Measurements from ENCODE around the gene PKN1.
A peak's percentile ranks its signal among the peaks of the same experiment; 100 is the strongest.
"Not testable (repeated sequence)": the region's sequence is repeated elsewhere in the genome, so short reads cannot be mapped to it uniquely, and the experiment has no call there.

PKN1 gene

DNA sequence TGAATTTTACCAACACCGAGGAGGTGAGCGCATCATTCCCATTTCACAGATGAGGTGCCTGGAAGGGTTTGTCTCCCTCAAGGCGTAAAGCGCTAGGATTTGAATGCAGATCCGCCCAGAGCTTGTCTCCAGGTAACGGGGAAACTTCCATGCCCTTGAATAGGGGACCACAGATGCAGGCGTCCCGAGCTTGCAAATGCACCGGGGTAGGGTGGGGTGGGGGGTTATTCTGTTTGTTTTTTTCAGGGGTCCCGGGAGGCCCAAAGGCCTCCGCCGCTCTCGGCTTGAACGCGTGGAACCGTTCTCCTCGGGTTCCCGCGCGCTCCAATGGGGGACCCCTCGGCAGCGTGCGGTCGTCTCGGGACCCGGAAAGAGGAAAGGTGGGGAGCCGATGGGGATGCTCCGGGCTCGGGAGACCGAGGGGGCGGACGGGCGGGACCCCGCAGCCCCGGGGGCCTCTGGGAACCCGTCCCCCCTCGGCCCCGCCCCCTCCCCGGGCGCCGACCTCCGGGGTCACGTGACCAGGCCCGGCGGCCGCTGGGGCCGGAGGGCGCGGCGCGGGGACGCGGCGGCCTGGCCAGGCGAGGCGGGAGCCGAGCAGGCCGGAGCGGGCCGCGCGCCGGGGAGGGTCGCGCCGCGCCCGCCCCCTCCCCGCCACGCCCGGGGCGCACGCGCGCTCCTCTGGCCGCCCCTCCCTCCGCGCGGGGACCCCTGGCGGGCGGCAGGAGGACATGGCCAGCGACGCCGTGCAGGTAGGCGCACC is at the start of gene PKN1:
Gene PKN1, plus strand, starts transcription at position 516 of the 763 bp plus-strand sequence. Its CDS starts 216 bp downstream, at position 732.
- peak; percentile 84 for DNase-seq

DNA sequence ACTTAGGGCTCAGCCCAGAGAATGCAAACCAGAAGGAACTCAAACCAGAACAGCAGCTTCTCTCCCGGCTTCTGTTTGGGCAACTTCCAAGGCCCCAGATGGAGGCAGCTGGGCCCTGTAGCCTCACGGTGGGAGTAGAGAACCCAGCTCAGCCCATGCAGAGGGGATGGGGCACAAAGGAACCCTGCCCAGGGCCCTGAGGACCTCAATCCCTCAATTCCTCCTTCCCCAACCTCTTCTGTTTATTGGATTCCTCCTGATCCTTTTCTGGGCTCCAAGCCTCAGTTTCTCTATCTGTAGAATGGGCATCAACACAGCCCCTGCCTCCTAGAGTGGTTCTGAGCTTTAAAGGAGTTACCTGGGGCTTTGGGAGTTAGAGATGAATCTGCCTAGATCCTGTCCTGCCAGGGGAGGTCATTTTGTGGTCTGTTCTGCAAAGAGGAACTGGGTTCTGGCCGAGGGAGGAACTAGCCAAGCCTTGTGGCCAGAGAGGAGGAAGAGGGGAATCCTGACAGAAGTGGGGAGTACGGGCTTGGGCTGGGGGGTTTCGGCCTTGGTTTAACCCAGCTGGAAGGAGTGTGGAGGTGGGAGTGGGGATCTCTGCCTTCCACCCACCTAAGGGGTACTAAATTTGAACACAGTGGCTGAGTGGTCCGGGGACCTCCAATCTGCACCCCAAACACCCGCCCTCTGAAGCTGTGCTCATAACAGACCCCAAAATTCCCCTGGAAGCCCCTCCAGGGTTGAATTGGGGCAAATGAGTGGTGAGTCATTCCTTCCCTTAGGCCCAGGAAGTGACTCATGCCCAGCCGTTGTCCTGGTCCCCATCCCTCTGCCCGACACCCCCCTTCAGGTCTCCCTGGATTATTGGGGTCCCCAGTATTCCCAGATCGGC is 49.2 kb upstream of the PKN1 start:
- DNase-seq: peak; percentile 84

DNA sequence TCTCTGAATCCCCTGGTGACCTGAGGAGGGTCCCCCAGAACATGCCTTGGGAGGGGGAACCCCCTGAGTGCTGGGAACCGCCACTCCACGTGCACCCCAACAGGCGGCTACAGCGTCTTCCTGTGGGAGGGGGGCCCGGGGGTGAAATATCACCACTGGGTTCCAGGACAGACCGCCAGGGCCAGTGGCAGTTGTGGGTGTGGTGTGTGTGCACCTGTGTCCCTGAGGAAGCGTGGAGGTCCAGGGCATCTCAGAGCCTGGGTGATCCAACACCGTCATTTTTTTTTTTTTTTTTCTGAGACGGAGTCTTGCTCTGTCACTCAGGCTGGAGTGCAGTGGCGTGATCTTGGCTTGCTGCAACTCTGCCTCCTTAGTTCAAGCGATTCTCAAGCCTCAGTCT is 47.6 kb upstream of the PKN1 start:
- DNase-seq: no peak

DNA sequence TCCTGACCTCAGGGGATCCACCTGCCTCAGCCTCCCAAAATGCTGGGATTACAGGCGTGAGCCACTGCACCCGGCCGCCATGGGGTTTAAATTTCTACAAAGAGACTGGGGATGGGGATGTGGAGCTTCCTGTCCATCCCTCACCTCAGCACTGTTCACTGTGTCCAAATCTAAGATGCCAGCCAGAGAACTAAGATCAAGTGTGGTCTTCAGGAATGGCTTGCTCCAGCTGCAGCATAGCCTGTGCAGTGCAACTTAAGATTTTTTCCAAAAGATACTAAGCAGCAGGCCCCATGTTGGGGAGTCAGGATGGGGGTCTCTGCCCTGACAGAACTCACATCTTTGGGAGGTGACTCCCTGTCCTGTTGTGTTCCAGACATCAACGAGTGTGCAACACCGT is 42.6 kb upstream of the PKN1 start:
- no peak for DNase-seq

DNA sequence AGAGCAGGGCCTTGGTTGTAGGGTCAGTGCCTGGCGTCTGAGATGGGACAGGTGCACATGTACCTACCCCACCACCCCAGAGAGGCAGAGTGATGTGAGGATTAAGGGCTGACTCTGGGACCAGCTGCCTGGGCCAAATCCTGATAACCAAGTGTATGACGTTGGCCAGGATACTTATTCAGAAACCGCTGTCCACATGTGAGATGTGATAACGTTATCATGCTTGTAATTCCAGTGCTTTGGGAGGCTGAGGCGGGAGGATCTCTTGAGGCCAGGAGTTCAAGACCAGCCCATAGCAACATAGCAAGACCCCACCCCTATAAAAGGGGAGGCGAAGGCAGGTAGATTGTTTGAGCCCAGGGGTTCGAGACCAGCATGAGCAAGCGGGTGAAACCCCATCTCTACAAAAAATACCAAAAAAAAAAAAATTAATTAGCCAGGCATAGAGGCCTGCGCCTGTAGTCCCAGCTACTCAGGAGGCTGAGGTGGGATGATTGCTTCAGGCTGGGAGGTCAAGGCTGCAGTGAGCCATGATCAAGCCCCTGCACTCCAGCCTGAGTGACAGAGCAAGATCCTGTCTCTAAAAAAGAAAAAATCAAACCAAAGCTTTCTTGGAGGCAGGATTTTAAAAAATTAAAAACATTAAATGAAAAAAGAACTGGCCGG is 41.8 kb upstream of the PKN1 start:
- no peak for DNase-seq

DNA sequence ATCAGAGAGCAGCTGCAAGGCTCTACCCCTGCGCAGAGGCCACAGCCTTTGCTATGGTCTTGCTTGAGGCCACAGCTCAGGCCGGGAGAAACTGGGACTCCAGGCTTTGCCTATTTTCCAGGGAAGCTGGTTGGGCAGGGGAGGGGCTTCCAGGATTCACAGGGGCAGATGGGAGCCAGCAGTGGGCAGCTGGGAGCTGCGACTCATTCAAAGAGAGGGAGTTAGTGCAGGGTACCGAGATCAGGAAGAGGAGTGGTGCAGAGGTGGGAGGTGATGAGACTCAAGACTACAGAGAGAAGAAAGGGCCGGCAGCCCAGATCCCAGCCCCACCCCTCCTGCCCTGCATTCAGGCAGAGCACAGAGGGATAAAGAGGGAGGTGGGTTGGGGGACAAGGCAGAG is 39.8 kb upstream of the PKN1 start:
- DNase-seq: no peak

DNA sequence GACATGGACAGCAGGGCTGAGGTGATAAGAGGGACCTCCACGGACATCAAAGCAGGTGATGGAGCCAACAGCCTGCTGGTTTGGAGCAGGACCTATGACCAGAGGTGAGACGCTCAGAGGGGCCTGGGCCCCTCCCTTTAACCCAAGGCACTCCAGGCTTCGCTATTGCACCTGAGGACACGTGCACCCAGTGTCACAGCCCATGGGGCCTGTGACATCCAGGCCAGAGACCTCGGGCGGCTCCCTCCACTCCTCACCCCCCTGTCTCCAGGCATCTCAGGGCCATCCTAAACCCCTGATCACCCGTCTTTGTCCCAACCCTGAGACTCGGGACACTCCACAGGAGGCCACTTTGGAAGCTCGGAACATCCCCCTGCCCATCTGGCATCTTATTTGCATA is 38.9 kb upstream of the PKN1 start:
- no peak for DNase-seq

DNA sequence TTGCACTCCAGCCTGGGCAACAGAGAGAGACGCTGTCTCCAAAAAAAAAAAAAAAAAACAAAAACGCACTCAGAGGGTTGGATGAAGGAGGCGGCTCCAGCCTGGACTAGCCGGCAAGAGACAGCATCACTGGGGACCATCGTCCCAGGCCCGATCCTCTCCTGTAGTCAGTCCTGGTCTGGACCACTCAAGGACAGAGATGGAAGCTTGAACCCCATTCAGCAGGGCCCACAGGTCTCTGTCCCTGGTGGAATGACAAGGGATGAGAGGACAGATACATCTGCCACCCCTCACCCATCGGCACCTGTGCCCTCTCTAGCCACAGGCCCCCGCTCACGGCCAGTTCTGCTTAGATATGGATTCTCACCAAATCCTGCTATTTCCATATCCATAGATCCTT is 37.8 kb upstream of the PKN1 start:
- DNase-seq: no peak

DNA sequence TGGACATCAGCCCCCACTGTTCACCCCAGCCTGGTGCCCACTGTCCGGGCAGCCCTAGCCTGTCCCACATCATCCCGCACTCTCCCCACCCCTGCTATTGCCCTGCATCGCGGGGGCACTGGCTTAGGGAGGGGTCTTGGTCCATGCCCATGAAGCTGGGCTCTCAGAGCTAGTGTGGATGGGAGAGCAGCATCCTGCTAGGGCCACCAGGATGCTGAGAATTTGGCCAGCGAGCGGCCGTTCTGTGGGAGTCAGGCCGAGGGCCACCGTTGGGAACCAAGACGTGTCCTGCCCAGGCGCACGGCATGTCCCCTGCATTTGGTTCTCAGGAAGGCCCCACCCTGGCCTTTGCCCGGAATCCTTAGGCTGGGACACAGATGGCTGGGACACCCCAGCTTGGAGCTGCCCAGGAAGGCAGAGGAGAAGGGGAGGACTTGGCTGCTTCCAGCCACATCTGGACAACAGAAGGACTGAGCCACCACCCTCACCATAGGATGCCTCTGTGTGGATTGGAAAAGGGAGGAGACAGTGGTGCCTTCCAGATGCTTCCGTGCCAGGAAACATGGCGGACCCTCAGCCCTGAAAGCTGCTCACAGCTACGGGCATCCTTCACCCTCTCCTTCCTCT is 37.3 kb upstream of the PKN1 start:
- DNase-seq: no peak

DNA sequence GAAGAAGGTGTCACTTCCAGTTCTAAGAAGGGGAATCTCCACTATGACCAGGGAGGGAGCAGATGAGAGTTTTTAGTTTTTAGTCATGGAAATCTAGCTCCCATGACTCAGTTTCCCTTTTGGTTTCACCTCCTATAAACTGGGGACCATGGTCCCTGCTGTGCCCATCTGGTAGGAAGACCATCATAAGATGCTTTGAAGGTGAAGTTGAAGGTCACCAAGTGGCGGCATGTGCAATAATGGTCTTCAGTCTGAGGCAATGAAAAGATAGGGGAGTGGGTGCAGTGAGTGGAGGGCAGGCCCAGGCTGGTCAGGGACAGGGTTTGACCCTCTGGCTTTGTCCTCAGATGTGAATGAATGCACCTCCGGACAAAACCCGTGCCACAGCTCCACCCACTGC is 36.4 kb upstream of the PKN1 start:
- not testable (repeated sequence) for DNase-seq

DNA sequence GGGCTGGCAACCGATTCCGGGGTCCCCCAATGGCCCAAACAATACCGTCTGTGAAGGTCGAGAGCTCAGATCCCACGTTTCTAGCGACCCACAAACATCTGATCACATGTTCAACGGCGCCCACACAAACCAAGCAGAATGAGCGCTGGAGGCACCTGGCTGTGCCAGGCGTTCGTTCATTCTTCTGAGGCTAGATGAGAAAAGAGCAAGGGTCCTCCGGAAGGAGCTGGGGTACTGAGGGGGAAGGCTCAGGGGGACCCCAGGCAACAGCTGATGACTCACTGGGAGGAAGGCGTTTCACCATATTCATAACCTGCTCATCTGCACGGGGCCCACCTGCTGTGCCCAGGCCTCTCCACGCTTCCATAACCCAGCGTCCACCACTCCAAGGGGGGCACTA is 35.9 kb upstream of the PKN1 start:
- not testable (repeated sequence) for DNase-seq

DNA sequence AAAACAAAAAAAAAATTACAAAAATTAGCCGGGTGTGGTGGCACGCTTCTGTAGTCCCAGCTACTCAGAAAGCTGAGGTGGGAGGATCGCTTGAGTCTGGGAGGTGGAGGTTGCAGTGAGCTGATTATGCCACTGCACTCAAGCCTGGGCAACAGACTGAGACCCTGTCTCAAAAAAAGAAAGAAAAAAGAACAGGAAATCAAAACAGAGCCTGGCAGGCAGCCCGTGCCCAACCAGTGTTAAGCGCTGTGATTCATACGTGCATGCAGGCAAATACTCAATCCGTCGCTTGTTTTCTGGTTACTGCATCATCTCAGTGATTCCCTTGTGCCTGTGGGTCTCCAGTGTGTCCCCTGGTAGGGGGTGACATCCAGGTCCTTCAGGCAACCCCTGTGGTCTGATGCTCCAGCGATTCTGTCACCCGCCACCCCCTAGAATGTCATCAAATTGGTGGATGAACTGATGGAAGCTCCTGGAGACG is 32.1 kb upstream of the PKN1 start:
- no peak for DNase-seq

DNA sequence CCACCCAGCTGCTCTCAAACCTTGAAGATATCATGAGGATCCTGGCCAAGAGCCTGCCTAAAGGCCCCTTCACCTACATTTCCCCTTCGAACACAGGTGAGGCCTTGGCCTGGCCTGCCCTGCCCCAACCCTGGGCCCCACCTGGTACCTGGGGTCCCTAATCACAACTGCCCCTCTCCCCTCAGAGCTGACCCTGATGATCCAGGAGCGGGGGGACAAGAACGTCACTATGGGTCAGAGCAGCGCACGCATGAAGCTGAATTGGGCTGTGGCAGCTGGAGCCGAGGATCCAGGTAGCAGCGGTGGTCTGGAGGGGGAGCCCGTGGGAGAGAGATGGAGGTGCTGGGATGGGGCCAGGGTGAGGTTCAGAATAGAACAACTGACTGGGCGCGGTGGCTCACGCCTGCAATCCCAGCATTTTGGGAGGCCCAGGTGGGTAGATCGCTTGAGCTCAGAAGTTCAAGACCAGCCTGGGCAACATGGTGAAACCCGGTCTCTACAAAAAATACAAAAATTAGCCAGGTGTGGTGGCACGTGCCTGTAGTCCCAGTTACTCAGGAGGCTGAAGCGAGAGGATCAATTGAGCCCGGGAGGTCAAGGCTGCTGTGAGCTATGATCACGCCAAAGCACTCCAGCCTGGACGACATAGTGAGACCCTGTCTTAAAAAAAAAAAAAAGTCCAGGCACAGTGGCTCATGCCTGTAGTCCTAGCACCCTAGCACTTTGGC is 31.5 kb upstream of the PKN1 start:
- DNase-seq: no peak

DNA sequence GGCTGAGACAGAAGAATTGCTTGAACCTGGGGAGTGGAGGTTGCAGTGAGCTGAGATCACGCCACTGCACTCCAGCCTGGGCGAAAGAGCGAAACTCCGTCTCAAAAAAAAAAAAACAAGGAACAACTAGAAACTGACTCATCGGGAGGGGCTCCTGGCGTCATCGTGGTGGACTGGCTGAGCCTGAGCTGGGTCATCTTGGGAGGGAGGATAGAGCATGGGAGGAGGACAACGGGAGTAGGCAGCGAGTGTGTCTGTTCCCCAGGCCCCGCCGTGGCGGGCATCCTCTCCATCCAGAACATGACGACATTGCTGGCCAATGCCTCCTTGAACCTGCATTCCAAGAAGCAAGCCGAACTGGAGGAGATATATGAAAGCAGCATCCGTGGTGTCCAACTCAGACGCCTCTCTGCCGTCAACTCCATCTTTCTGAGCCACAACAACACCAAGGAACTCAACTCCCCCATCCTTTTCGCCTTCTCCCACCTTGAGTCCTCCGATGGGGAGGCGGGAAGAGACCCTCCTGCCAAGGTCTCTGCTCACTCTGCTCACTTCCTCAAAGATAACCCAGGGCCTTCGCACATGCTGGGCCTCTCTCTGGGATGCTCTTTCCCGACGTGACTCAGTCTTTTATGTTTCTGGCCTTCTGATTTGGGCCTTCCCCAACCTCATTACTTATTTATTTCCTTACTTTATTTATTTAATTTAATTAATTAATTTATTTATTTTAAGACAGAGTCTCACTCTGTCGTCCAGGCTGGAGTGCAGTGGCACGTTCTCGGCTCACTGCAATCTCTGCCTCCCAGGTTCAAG is 30.6 kb upstream of the PKN1 start:
- DNase-seq: no peak

DNA sequence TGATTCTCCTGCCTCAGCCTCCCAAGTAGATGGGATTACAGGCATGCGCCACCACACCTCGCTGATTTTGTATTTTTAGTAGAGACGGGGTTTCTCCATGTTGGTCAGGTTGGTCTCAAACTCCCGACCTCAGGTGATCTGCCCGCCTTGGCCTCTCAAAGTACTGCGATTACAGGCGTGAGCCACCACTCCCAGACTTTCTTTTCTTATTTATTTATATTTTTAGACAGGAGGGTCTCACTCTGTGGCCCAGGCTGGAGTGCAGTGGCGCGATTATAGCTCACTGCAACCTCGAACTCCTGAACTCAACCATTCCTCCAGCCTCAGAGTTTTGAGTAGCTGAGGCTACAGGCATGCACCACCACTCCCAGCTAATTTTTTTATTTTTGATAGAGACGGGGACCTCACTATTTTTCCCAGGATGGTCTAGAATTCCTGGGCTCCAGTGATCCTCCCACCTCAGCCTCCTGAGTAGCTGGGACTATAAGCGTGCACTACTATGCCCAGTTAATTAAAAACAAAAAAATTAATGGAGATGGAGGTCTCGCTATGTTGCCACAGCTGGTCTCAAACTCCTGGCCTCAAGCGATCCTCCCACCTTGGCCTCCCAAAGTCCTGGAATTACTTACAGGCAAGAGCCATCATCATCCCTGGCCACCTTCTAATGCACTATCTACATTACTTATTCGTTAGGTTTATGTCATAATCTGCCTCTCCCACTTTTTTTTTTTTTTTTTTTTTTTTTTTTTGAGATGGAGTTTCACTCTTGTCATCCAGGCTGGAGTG is 29.8 kb upstream of the PKN1 start:
- DNase-seq: not testable (repeated sequence)

DNA sequence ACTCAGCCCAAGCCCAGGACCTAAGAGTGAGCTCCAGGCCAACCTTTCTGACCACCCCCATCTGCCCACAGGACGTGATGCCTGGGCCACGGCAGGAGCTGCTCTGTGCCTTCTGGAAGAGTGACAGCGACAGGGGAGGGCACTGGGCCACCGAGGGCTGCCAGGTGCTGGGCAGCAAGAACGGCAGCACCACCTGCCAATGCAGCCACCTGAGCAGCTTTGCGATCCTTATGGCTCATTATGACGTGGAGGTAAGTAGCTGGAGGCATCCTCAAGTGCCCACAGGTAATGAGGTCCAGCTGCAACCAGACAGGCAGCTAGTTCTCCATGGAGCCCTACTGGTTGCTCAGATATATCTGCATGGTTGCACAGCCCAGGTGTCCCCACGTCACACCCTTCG is 28.8 kb upstream of the PKN1 start:
- DNase-seq: no peak

DNA sequence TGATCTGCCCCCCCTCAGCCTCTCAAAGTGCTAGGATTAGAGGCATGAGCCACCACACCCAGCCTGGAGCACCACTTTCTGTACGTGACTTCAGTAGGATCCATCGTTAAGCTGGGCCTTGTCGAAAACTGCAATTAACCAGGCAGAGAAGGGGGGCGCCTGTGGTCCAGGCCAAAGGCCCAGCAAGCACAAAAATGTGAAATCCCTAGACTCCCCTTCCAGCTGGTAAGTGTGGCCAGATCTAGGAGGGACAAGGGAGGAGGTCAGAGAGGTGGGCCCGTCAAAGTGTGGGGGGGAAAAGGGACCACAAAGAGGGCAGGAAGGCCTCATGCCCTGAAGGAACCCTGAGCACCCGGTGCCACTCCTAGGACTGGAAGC is 27.7 kb upstream of the PKN1 start:
- no peak for DNase-seq

DNA sequence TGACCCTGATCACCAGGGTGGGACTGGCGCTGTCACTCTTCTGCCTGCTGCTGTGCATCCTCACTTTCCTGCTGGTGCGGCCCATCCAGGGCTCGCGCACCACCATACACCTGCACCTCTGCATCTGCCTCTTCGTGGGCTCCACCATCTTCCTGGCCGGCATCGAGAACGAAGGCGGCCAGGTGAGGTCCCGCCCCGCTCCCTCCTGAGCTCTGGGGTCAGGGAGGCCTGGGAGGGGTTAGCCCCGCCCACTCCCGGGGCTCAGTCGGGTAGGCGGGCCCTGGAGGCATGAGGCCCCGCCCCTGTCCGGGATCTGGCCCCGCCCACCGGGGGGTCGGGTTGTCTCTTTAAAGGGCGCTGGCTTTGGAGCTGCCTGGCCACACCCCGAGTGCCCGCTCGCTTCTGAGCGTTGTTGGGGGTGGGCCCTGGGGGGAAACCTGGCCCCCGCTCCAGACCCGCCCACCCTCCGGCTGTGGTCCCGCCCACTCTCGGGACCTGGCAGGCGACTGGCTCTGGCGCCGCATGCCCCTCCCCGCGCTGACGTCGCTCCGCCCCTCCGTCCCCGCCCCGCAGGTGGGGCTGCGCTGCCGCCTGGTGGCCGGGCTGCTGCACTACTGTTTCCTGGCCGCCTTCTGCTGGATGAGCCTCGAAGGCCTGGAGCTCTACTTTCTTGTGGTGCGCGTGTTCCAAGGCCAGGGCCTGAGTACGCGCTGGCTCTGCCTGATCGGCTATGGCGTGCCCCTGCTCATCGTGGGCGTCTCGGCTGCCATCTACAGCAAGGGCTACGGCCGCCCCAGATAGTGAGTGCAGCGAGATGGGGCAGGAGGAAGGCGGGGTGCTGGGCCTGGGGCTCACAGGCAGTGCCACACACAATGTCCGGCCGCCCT is 27.1 kb upstream of the PKN1 start:
- DNase-seq: peak; percentile 98

DNA sequence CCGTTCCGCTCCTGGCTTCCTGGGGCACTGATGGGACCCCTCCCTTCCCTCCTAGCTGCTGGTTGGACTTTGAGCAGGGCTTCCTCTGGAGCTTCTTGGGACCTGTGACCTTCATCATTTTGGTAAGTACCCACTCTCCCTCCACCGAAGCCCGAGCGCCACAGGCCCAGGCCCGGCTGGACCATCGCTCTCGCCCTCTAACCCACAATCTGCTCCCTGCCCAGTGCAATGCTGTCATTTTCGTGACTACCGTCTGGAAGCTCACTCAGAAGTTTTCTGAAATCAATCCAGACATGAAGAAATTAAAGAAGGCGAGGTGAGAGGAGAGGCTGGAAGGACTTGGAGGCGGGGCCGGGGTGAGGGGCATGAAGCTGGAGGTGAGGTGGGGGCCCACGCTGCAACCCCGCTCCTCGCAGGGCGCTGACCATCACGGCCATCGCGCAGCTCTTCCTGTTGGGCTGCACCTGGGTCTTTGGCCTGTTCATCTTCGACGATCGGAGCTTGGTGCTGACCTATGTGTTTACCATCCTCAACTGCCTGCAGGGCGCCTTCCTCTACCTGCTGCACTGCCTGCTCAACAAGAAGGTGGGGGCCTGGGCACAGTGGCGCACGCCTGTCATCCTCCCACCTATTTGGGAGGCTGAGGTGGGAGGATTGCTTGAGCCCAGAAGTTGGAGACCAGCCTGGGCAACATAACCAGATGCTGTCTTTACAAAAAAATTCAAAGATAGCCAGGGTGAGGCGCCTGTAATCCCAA is 26.3 kb upstream of the PKN1 start:
- no peak for DNase-seq
